GM12878 (cell line): ENCODE data around the gene FAM76A. TPM values are rescaled to one million over a fixed set of nuclear protein-coding genes. Genes with fewer than 3 reads are reported as not detected.

Experiments used
- ATAC-seq: fragments of 200-7000 bp; cut with Tn5 transposase; 3 replicates; pipeline ENCODE4 v1.9.1; 2020; ENCODE audit warnings: mild to moderate bottlenecking, moderate library complexity
- BruUV-seq: library from RNA; stranded (reverse); fragments of 400-500 nt; replicated peaks from 2 replicates; lab custom pipeline; 2021; lab: Mats Ljungman, UMichigan
- CTCF ChIA-PET: fragments of 300-600 bp; sonication (Branson Sonifier 250); formaldehyde crosslinking; extraction: SDS; loops from one replicate; lab custom pipeline; 2021; ENCODE audit warnings: inconsistent platforms; lab: Yijun Ruan, JAX
- POLR2A ChIA-PET: fragments of 350-600 bp; formaldehyde crosslinking; extraction: SDS; loops from one replicate; lab custom pipeline; 2021; ENCODE audit warnings: inconsistent platforms; lab: Charles Lee
- RAD21 ChIA-PET: fragments of 300-600 bp; sonication (Branson Sonifier 250); formaldehyde crosslinking; loops from one replicate; lab custom pipeline; 2023; ENCODE audit warnings: antibody characterized with exemption; ENCODE audit not compliant: unreplicated experiment; lab: Charles Lee
- SMC1A ChIA-PET: fragments of 300-600 bp; sonication (Branson Sonifier 250); formaldehyde crosslinking; loops from one replicate; lab custom pipeline; 2023; ENCODE audit not compliant: unreplicated experiment, uncharacterized antibody; lab: Charles Lee
- DNase-seq: peaks from one replicate; pipeline ENCODE4 v3.0.0-alpha.2; 2011; ENCODE audit warnings: low read depth, low spot score
- FAIRE-seq: peaks from 3 replicates; lab custom pipeline; 2011; peaks lifted over from hg19 to GRCh38; lab: Jason Lieb, UNC
- H2AFZ ChIP-seq: 2 replicates; pipeline ENCODE4 v1.6.0; 2011; ENCODE audit warnings: low read depth, low read length, control low read depth; ENCODE audit not compliant: control insufficient read depth
- H3K27ac ChIP-seq: 2 replicates; pipeline ENCODE4 v1.5.1; 2011; ENCODE audit warnings: control low read depth; ENCODE audit not compliant: control insufficient read depth, insufficient read depth
- H3K27me3 ChIP-seq, 2 experiments: replicated peaks in 1 of 2; 2 replicates each; pipeline versions ENCODE4 v1.6.0 to v1.6.1; 2011; ENCODE audit warnings: low read length in 1 of 2; ENCODE audit not compliant: control insufficient read depth in 2 of 2, insufficient read depth in 2 of 2
- H3K36me3 ChIP-seq, 2 experiments: 2 replicates each; pipeline ENCODE4 v1.5.1; 2011; ENCODE audit warnings: low read length in 1 of 2; ENCODE audit not compliant: control insufficient read depth in 2 of 2, insufficient read depth in 2 of 2
- H3K4me1 ChIP-seq: 2 replicates; pipeline ENCODE4 v1.6.1; 2011; ENCODE audit warnings: mild to moderate bottlenecking, low read length, moderate library complexity, mixed read lengths; ENCODE audit not compliant: control insufficient read depth, insufficient read depth
- H3K4me2 ChIP-seq: 2 replicates; pipeline ENCODE4 v1.6.0; 2011; ENCODE audit warnings: control low read depth; ENCODE audit not compliant: control insufficient read depth, insufficient read depth
- H3K4me3 ChIP-seq: fragments of 200-600 bp; sonication (generic); 2 replicates; pipeline ENCODE4 v1.5.1; 2016
- H3K79me2 ChIP-seq: 2 replicates; pipeline ENCODE4 v1.6.0; 2011; ENCODE audit warnings: low read length; ENCODE audit not compliant: control insufficient read depth, insufficient read depth
- H3K9ac ChIP-seq: 2 replicates; pipeline ENCODE4 v1.8.0; 2011; ENCODE audit warnings: low read length, control low read depth, mixed read lengths; ENCODE audit not compliant: control insufficient read depth, insufficient read depth
- H3K9me3 ChIP-seq: replicated peaks from 3 replicates; pipeline ENCODE4 v1.5.1; 2011; ENCODE audit warnings: mild to moderate bottlenecking, low read length; ENCODE audit not compliant: control insufficient read depth, insufficient read depth
- H4K20me1 ChIP-seq: 2 replicates; pipeline ENCODE4 v1.6.0; 2011; ENCODE audit not compliant: control insufficient read depth, insufficient read depth
- BCL11A ChIP-seq: IDR thresholded peaks from 2 replicates; pipeline ENCODE4 v1.6.1; 2011; ENCODE audit warnings: low read depth, low read length
- HDGF ChIP-seq: fragments of 450-650 bp; IDR thresholded peaks from 2 replicates; pipeline ENCODE4 v1.6.1; 2016; ENCODE audit warnings: antibody characterized with exemption
- MEF2B ChIP-seq: fragments of 450-650 bp; IDR thresholded peaks from 2 replicates; pipeline ENCODE4 v1.6.1; 2018; ENCODE audit warnings: mild to moderate bottlenecking, moderate library complexity; ENCODE audit not compliant: partially characterized antibody, poor library complexity, severe bottlenecking
- MTA2 ChIP-seq: fragments of 450-650 bp; IDR thresholded peaks from 2 replicates; pipeline ENCODE4 v1.6.1; 2016; ENCODE audit warnings: low read depth, mild to moderate bottlenecking, moderate library complexity
- PAX5 ChIP-seq: IDR thresholded peaks from 2 replicates; pipeline ENCODE4 v1.6.1; 2011; ENCODE audit warnings: low read depth, low read length, borderline replicate concordance
- PML ChIP-seq: IDR thresholded peaks from 2 replicates; pipeline ENCODE4 v1.6.1; 2012; ENCODE audit warnings: low read length, inconsistent platforms
- POLR2AphosphoS2 ChIP-seq: IDR thresholded peaks from 2 replicates; pipeline ENCODE4 v1.6.1; 2011; ENCODE audit warnings: low read depth, mild to moderate bottlenecking, low read length, improper control_type of control experiment, moderate library complexity
- RELB ChIP-seq: fragments of 450-650 bp; IDR thresholded peaks from 2 replicates; pipeline ENCODE4 v1.6.1; 2017; ENCODE audit warnings: low read depth, mild to moderate bottlenecking, moderate library complexity
- SMC3 ChIP-seq: IDR thresholded peaks from 2 replicates; pipeline ENCODE4 v1.6.1; 2011; ENCODE audit warnings: low read length, improper control_type of control experiment, borderline replicate concordance
- ZNF274 ChIP-seq: IDR thresholded peaks from one replicate; pipeline ENCODE4 v1.8.0; 2011; ENCODE audit not compliant: insufficient read length, insufficient read depth
- ZSCAN29 ChIP-seq: fragments of 450-650 bp; IDR thresholded peaks from 2 replicates; pipeline ENCODE4 v1.6.1; 2017; ENCODE audit warnings: mild to moderate bottlenecking, moderate library complexity
- whole genome bisulfite sequencing: methylation state at CpG from one replicate; pipeline ENCODE4 v1.1.6; 2016; ENCODE audit warnings: low lambda C conversion rate; ENCODE audit not compliant: insufficient replicate concordance, insufficient coverage; ENCODE audit errors: missing lambda C conversion rate; 5-methylcytosine and 5-hydroxymethylcytosine counted together
- in situ Hi-C: fragments of 300-500 bp; cut with MboI; formaldehyde crosslinking; loops from 9 replicates; pipeline ENCODE4 v1.14.3; 2018; ENCODE audit warnings: mixed read lengths
- intact Hi-C: fragments of 100-400 bp; cut with micrococcal nuclease; formaldehyde crosslinking; loops from one replicate; pipeline ENCODE4 v1.14.2; 2022; ENCODE audit not compliant: unreplicated experiment
- polyA plus RNA-seq, 11 experiments: library from polyadenylated mRNA; depleted of rRNA in 4 of 11; unstranded in 6 of 11; stranded (reverse) in 5 of 11; fragments of >200 nt; fragmentation: Nextera tagmentation in 4 of 11; fragmentation: Illumina TruSeq in 1 of 11; extraction: Ambion mirVana in 4 of 11; extraction: Trizol in 1 of 11; gene quantifications; 1 replicate in 1 of 11; 2 replicates in 10 of 11; pipeline versions ENCODE4 v1.2.1 to v1.2.3, GENCODE V29; 2011 to 2016; ENCODE audit warnings: inconsistent platforms in 2 of 11, missing spikeins in 2 of 11, low read depth in 1 of 11
- total RNA-seq, 4 experiments: library from RNA; depleted of rRNA in 3 of 4; stranded (reverse); fragments of >200 nt in 3 of 4; fragmentation: Illumina TruSeq in 1 of 4; extraction: Trizol in 1 of 4; gene quantifications; 2 replicates each; pipeline versions ENCODE4 v1.2.1 to v1.2.3, GENCODE V29; 2013 to 2021
- TF ChIP-seq, protein P1 (sequence below): fragments of 450-650 bp; IDR thresholded peaks from 2 replicates; pipeline ENCODE4 v1.6.1; 2016; ENCODE audit warnings: mild to moderate bottlenecking

The FAM76A gene
- total and polyA plus RNA-seq, 10 of the 15 experiments (the other 5 are each of a cell fraction or from before 2014, with no cell fraction given) = 5.4 to 13.4 (median 7.6) TPM

GRCh38 chr1:27705545-27705944 is 20.2 kb upstream of the FAM76A start:
- H3K79me2 ChIP-seq = no peaks in the 10 kb centered on the region
- H3K27ac ChIP-seq = no peak overlapping the region
- WGBS = 67% methylated on average over 2 of the region's 2 CpGs
- H3K36me3 ChIP-seq = no peaks in the 10 kb centered on the region
- H3K9ac ChIP-seq = no peak overlapping the region
- H3K27me3 ChIP-seq = no peaks in the 10 kb centered on the region; a peak in 1 of 4 replicates
- ATAC-seq = no peak
- TF ChIP-seq RELB = no peak
- no peak for TF ChIP-seq MTA2
- TF ChIP-seq HDGF = no peak
- no peak for DNase-seq
- BruUV-seq = no TSS peak
- RAD21 ChIA-PET = interaction anchor here (0.6 to 0.8 kb wide), 2 partner anchors 20 to 214 kb away, joined by 3 to 4 read pairs; partner anchors contain the start of gene FAM76A
- POLR2A ChIA-PET = interaction anchor here (0.6 to 0.8 kb wide), 3 partner anchors 15 to 105 kb away, joined by 3 to 5 read pairs (median 3); no protein-coding TSS in a partner anchor
- FAIRE-seq = no peak
- no peaks in the 10 kb centered on the region for H3K4me1 ChIP-seq
- peaks cover 4% of the 10 kb centered on the region; the same call in 2 of the 3 replicates for H3K9me3 ChIP-seq
- intact Hi-C loops = no loop called here
- SMC1A ChIA-PET = interaction anchor here (0.7 to 2.1 kb wide), 5 partner anchors 34 to 68 kb away, joined by 3 to 6 read pairs (median 3); no protein-coding TSS in a partner anchor
- H4K20me1 ChIP-seq = no peaks in the 10 kb centered on the region
- no peak overlapping the region for H3K4me3 ChIP-seq
- CTCF ChIA-PET = interaction anchor here (0.8 to 1.0 kb wide), 2 partner anchors 14 to 660 kb away, joined by 3 read pairs; no protein-coding TSS in a partner anchor
- no peak overlapping the region for H2AFZ ChIP-seq
- in situ Hi-C loops = no loop called here
- H3K4me2 ChIP-seq = no peak overlapping the region

GRCh38 chr1:27710574-27710973 is 15.2 kb upstream of the FAM76A start:
- BruUV-seq = no TSS peak
- Histone ChIP-seq H3K9me3 (no peaks in the 10 kb centered on the region; the same call in 2 of the 3 replicates), H3K4me3 (no peak overlapping the region), H3K4me2 (no peak overlapping the region), H2AFZ (no peak overlapping the region), H3K36me3 (no peaks in the 10 kb centered on the region), H3K27me3 (no peaks in the 10 kb centered on the region; a peak in 1 of 4 replicates), H3K9ac (no peak overlapping the region), H4K20me1 (no peaks in the 10 kb centered on the region), H3K27ac (no peak overlapping the region), H3K4me1 (no peaks in the 10 kb centered on the region), H3K79me2 (no peaks in the 10 kb centered on the region)
- ChIA-PET RAD21 (interaction anchor here (1.5 kb wide), 1 partner anchor 10 kb away, joined by 4 read pairs; no protein-coding TSS in a partner anchor), SMC1A (interaction anchor here (1.2 to 1.3 kb wide), 2 partner anchors 11 to 15 kb away, joined by 3 read pairs; no protein-coding TSS in a partner anchor), POLR2A (no interaction called here), CTCF (interaction anchor here (1.7 kb wide), 1 partner anchor 41 kb away, joined by 4 read pairs; no protein-coding TSS in a partner anchor)
- intact Hi-C loops (no loop called here), in situ Hi-C loops (no loop called here)
- DNase-seq = no peak
- no peak for FAIRE-seq
- WGBS = 89% methylated on average over 1 of the region's 2 CpGs
- ATAC-seq = no peak
- TF ChIP-seq POLR2AphosphoS2 = no peak
- no peak for TF ChIP-seq ZSCAN29
- no peak for TF ChIP-seq MEF2B
- TF ChIP-seq, protein P1, sequence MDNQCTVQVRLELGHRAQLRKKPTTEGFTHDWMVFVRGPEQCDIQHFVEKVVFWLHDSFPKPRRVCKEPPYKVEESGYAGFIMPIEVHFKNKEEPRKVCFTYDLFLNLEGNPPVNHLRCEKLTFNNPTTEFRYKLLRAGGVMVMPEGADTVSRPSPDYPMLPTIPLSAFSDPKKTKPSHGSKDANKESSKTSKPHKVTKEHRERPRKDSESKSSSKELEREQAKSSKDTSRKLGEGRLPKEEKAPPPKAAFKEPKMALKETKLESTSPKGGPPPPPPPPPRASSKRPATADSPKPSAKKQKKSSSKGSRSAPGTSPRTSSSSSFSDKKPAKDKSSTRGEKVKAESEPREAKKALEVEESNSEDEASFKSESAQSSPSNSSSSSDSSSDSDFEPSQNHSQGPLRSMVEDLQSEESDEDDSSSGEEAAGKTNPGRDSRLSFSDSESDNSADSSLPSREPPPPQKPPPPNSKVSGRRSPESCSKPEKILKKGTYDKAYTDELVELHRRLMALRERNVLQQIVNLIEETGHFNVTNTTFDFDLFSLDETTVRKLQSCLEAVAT = no peak
- no peak for TF ChIP-seq ZNF274
- TF ChIP-seq PML = no peak
- no peak for TF ChIP-seq BCL11A
- TF ChIP-seq SMC3 = no peak
- TF ChIP-seq PAX5 = no peak
